LHCN-M2 (cell line): ENCODE measurements around the gene KTN1. TPM values are rescaled to one million over a fixed set of nuclear protein-coding genes. Genes with fewer than 3 reads are reported as not detected.

Experiments
- DNase-seq: peaks from one replicate; pipeline ENCODE4 v3.0.0-alpha.2; 2012; ENCODE audit warnings: low read depth
- total RNA-seq: library from RNA; depleted of rRNA; stranded (reverse); fragments of >200 nt; gene quantifications from 2 replicates; pipeline ENCODE4 v1.2.3, GENCODE V29; 2014

The KTN1 gene
- total RNA-seq, 1 experiment from 2014 or later = 182 TPM

DNA sequence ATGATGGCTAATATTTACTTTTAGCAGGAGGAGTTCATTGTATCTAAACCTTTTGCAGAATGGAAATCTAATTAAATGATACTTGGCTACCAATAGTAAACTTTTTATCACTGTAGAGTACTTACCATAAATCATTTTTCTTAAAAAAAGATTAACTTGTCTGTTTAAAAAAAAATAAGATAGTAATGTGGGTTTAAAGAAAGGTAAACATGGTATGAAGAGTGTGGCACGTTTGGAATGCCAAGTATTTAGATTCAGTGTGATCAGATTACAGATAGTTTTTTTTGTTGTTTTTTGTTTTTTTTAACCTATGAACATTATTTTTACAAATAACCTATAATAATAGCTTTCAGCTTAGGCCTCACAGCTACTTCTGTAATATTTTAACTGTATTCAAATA, 25.8 kb downstream of the KTN1 start:
- DNase-seq = peak; percentile 22

DNA sequence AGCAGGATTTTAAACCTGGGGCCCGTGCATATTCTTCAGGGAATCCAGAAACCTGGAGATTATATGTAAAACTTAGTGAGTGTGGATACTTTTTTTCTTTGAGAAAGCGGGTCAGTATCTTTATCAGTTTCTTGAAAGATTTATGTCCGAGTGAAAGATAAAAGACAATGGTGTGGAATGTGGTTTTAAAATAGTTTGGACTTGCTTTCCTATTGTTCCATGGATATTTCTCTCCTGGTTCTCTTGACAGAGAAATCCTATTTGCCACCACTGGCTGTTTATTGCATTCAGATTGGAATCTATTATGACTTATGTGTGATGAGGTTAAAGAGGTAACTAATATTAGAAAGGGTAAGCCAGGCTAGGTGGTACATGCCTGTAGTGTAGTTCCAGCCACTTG, 27.4 kb downstream of the KTN1 start:
- no peak for DNase-seq

DNA sequence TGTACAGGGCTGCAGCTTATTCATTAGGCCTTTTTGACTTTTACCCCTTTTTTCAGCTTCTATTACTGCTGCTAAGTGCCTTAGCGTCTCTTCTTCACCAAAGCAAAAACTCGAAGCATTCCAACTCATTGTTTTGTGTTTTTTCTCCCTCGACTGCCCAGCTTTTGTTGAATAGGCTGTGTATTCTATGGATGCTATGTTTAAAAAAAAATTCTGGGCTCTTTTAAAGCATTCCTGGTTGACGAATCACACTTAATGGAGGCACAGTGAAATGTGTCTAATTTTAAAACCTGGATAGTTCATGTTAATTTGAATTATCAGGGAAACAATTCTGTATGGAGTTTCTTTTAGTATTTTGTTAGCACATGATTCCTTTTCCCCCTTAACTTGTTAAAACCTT, 29.7 kb downstream of the KTN1 start:
- DNase-seq = peak; percentile 42

DNA sequence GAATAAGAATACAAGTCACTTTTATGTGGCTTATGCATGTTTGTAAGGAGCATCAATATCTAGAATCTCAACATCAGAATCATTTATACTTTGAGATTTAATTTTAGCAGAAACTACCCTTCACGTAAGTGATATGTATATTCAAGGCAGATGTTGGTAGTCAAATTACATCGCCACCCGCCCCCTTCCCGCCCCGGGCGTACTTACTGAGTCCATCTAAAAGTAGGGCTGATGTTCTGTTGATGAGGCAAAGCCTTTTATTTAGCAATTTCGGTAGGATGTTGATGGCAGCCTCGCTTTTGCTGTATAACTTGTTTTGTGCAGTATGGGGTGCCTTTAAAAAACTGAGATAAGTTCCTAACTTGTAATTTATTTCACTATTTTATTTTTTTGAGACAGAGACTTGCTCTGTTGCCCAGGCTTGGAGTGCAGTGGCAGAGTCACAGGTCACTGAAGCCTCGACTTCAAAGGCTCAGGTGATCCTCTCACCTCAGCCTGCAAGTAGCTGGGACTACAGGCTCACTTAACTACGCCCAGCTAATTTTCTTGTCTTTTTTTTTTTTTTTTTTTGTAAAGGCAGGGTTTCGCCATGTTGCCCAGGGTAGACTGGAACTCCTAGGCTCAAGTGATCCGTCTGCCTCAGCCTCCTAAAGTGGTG, 30.8 kb downstream of the KTN1 start:
- DNase-seq = no peak

DNA sequence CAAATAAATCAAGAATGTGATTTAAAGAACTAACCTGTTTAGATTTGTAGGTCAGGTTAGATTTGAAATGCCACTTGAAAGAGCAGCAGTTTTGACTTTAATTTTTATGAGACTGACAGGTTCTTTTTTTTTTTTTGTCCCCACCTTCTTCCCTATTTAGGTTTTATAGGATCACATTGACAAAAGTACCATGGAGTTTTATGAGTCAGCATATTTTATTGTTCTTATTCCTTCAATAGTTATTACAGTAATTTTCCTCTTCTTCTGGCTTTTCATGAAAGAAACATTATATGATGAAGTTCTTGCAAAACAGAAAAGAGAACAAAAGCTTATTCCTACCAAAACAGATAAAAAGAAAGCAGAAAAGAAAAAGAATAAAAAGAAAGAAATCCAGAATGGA, 31.9 kb downstream of the KTN1 start:
- no peak for DNase-seq

DNA sequence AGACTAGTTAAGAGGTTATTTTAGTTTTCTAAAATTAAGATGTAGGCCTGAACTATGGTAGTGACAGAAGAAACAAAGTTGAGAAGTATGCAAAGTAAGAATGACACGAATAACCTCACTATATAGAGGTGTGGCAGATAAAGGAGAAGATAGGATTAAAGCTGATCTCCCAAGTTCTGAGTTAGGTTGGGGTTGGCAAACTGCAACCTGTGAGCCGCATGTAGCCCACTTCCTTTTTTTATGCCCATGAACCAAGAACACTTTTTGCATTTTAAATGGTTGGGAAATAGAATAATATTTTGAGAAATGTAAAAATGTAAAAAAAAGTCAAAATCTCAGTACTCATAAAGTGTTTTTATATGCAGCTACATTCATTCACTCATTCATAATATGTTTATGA, 34.3 kb downstream of the KTN1 start:
- no peak for DNase-seq

DNA sequence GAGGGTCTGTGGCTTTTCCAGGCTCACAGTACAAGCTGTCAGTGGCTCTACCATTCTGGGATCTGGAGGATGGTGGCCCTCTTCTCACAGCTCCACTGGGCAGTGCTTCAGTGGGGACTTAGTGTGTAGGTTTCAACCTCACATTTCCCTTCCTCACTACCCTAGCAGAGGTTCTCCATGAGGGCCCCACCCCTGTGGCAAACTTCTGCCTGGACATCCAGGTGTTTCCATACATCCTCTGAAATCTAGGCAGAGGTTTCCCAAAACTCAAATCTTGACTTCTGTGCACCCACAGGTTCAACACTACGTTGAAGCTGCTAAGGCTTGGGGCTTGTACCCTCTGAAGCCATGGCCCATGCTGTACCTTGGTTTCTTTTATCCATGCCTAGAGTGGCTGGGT, 40.3 kb downstream of the KTN1 start:
- no peak for DNase-seq

DNA sequence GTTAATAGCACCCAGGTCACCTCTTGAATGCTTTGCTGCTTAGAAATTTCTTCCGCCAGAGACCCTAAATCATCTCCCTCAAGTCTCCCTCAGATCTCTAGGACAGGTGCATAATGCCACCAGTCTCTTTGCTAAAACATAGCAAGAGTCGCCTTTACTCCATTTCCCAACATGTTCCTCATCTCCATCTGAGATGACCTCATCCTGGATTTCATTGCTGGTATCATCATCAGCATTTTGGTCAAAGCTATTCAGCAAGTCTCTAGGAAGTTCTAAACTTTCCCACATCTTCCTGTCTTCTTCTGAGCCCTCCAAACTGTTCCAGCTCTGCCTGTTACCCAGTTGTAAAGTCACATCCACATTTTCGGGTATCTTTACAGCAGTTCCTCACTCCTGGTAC, 41.0 kb downstream of the KTN1 start:
- no peak for DNase-seq

GRCh38 chr14:55621391-55621790, 41.4 kb downstream of the KTN1 start:
- no peak for DNase-seq

DNA sequence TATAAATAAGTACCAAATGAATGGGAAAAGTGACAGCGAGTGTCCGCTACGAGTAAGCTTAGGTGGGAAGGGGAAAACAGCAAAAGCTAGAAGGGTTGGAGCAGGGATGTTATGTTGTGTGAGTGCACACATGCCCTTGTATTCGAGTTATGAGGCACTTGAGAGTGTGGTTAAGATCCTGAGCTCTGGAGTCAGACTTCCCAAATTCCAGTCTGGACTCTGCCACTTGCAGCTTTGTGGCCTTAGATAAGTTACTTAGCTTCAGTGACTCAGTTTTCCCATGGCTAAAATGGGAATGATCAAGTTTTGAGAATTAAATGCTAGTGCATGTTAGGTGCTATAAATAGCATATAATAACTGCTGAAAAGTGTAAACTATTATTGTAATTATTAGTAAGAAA, 44.9 kb downstream of the KTN1 start:
- no peak for DNase-seq

DNA sequence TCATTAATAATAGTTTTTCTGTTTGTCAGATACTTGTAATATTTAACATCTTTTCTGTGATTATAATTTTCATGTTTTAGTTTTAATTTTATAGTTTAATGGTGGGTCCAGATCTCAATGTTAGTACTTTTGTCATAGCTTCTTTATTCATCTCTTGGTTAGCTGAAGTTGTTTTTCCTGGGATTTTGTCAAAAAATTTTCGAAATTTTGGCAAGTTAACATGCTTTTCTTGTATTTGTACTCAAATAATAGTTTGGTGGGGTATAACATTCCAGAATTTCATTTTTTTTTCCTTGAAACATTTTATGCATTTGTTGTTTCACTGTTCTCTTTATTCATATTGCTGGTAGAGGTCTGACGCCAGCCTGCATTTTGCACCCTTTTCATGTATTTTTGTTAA, 45.5 kb downstream of the KTN1 start:
- DNase-seq = no peak

- DNase-seq = no peak
Observed at GRCh38 chr14:55626131-55626530, 46.1 kb downstream of the KTN1 start.

GRCh38 chr14:55628426-55628825, 48.4 kb downstream of the KTN1 start:
- no peak for DNase-seq

- DNase-seq = peak; percentile 24
Observed at GRCh38 chr14:55638665-55639064, 58.7 kb downstream of the KTN1 start.

- no peak for DNase-seq
Observed at GRCh38 chr14:55641290-55641689, 61.3 kb downstream of the KTN1 start.

DNA sequence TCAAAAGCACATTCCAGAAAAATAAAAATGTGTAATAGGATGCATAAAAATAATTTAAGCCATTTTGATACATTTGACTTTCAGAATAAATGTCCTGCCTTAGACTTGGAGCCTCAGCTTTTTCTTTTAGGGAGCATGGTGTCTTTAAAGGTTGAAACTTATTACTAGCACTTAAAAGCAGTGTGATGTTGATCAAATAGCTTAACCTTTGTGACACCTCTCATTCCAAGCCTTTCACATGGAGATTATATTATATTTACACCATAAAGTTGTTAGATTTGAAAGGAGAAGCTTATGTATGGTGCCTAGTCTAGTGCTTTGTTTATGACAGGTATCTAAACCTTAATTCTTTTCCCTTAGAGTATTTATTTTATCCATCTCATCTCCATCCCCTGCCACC, 61.9 kb downstream of the KTN1 start:
- no peak for DNase-seq

DNA sequence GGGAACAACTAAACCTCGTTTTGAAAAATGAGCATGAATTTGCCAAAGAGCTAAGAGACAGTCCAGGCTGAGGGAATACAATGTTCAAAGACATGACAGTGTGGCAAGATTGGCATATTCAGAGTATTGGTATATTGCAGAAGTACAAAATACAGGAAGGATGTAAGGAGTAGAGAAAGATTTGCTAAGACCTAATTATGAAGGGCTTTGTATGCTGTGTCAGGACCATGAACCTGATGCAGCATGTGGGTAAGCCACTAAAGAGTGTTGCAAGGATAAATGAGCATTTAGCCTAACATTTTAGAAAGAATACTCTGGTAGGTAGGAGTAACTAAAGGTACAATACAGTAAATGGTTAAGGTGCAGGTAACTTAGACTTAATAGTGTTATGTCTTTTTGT, 65.1 kb downstream of the KTN1 start:
- no peak for DNase-seq

GRCh38 chr14:55645845-55646832, 66.1 kb downstream of the KTN1 start:
- no peak for DNase-seq

- no peak for DNase-seq
Observed at GRCh38 chr14:55650992-55651391, 71.0 kb downstream of the KTN1 start.

GRCh38 chr14:55654243-55654642, 74.2 kb downstream of the KTN1 start:
- no peak for DNase-seq

GRCh38 chr14:55661029-55661428, 81.0 kb downstream of the KTN1 start:
- DNase-seq = no peak

- no peak for DNase-seq
Observed at GRCh38 chr14:55662752-55663151, 82.7 kb downstream of the KTN1 start.

DNA sequence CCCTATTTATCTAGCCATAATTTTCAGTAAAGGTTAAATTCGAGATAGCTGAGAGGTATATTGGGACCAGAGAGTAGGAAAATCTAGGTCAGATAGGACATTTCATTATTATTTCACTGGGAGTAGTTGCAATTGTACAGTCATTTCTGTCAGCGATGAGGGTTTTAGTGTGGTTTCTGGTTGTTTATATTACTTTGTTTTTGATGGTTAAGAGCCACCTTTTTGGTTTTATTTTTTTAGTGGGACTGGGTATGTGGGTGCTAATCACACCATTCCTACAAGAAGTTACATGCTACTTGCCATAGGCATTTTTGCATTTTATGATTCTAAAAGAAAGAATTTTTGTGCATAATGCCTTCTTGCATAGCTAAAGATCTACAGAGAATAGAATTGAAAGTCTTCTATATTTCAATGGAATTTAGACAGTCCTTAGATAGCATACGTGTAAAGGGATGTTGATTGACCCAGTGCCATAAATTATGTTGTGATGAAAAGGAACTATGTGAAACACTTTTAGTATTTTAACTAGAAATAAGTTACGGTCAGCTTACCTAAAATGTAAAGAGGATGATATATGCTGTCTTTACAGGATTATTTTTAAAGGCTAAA, 85.2 kb downstream of the KTN1 start:
- DNase-seq = peak; percentile 12
